PC-3 (cell line): ENCODE results near the gene TXNDC5. TPM values are rescaled to one million over a fixed set of nuclear protein-coding genes. Genes with fewer than 3 reads are reported as not detected.

Experiments
- ATAC-seq: fragments of 200-7000 bp; cut with Tn5 transposase; 2 replicates; pipeline ENCODE4 v1.9.1; 2020; ENCODE audit warnings: mild to moderate bottlenecking, moderate library complexity
- BruUV-seq: library from RNA; stranded (reverse); fragments of 400-500 nt; replicated peaks from 2 replicates; lab custom pipeline; 2021; lab: Mats Ljungman, UMichigan
- CTCF ChIA-PET: fragments of 300-600 bp; sonication (Branson Sonifier 250); formaldehyde crosslinking; loops from one replicate; lab custom pipeline; 2022; ENCODE audit warnings: antibody characterized with exemption; lab: Charles Lee
- POLR2A ChIA-PET: fragments of 300-600 bp; sonication (Branson Sonifier 250); formaldehyde crosslinking; loops from one replicate; lab custom pipeline; 2022; ENCODE audit warnings: antibody characterized with exemption; ENCODE audit not compliant: unreplicated experiment; lab: Charles Lee
- DNase-seq: peaks from one replicate; pipeline ENCODE4 v3.0.0-alpha.2; 2015
- H2AFZ ChIP-seq: fragments of 300-600 bp; sonication (generic); 2 replicates; pipeline ENCODE4 v1.6.0; 2016; ENCODE audit warnings: antibody characterized with exemption, low read length
- H3F3A ChIP-seq: fragments of 300-600 bp; sonication (generic); one replicate; pipeline ENCODE4 v1.6.0; 2017; ENCODE audit warnings: antibody characterized with exemption, low read length, control low read depth, mild to moderate bottlenecking; ENCODE audit not compliant: unreplicated experiment
- H3K27ac ChIP-seq: fragments of 300-600 bp; sonication (generic); 2 replicates; pipeline ENCODE4 v1.5.1; 2016; ENCODE audit warnings: mild to moderate bottlenecking, low read length
- H3K27me3 ChIP-seq: fragments of 300-600 bp; sonication (generic); 2 replicates; pipeline ENCODE4 v1.6.1; 2016; ENCODE audit warnings: low read length, mixed read lengths
- H3K36me3 ChIP-seq: fragments of 300-600 bp; sonication (generic); 2 replicates; pipeline ENCODE4 v1.6.1; 2016; ENCODE audit warnings: low read depth, mixed run types, low read length, mixed read lengths
- H3K4me1 ChIP-seq: fragments of 300-600 bp; sonication (generic); 2 replicates; pipeline ENCODE4 v1.5.1; 2016; ENCODE audit warnings: low read length; ENCODE audit not compliant: insufficient read depth
- H3K4me2 ChIP-seq: fragments of 300-600 bp; sonication (generic); 2 replicates; pipeline ENCODE4 v1.6.0; 2016; ENCODE audit warnings: low read length
- H3K4me3 ChIP-seq: fragments of 300-600 bp; sonication (generic); 2 replicates; pipeline ENCODE4 v1.5.1; 2016; ENCODE audit warnings: mild to moderate bottlenecking, low read length, mixed read lengths
- H3K79me2 ChIP-seq: fragments of 300-600 bp; sonication (generic); 2 replicates; pipeline ENCODE4 v1.6.1; 2017; ENCODE audit warnings: low read length, mixed read lengths
- H3K9ac ChIP-seq: fragments of 300-600 bp; sonication (generic); 2 replicates; pipeline ENCODE4 v1.6.0; 2016; ENCODE audit warnings: mild to moderate bottlenecking, low read length
- H3K9me2 ChIP-seq: fragments of 300-600 bp; sonication (generic); replicated peaks from 2 replicates; pipeline ENCODE4 v1.6.1; 2016; ENCODE audit warnings: mixed run types, low read length, mixed read lengths
- H3K9me3 ChIP-seq: fragments of 300-600 bp; sonication (generic); 2 replicates; pipeline ENCODE4 v1.6.1; 2016; ENCODE audit warnings: low read length, mixed read lengths
- H4K20me1 ChIP-seq: fragments of 300-600 bp; sonication (generic); 2 replicates; pipeline ENCODE4 v1.6.1; 2016; ENCODE audit warnings: low read length, mixed read lengths
- CTCF ChIP-seq: fragments of 300-600 bp; sonication (generic); conservative IDR thresholded peaks from 2 replicates; pipeline ENCODE4 v1.5.1; 2017; ENCODE audit warnings: antibody characterized with exemption, low read depth, mild to moderate bottlenecking, low read length
- EZH2 ChIP-seq: fragments of 300-600 bp; sonication (generic); IDR thresholded peaks from one replicate; pipeline ENCODE4 v1.6.1; 2017; ENCODE audit warnings: antibody characterized with exemption, mild to moderate bottlenecking, low read length; ENCODE audit not compliant: unreplicated experiment
- EZH2phosphoT487 ChIP-seq: fragments of 300-600 bp; sonication (generic); IDR thresholded peaks from 2 replicates; pipeline ENCODE4 v1.6.1; 2018; ENCODE audit warnings: mild to moderate bottlenecking, antibody characterized with exemption, low read length, borderline replicate concordance
- intact Hi-C: fragments of 100-400 bp; cut with micrococcal nuclease; formaldehyde crosslinking; loops from 2 replicates; pipeline ENCODE4 v1.9.0; 2023
- total RNA-seq: library from RNA; depleted of rRNA; stranded (reverse); fragments of >200 nt; gene quantifications from 2 replicates; pipeline ENCODE4 v1.2.3, GENCODE V29; 2014

The TXNDC5 gene
- total RNA-seq, 1 experiment from 2014 or later, result 221 TPM

DNA sequence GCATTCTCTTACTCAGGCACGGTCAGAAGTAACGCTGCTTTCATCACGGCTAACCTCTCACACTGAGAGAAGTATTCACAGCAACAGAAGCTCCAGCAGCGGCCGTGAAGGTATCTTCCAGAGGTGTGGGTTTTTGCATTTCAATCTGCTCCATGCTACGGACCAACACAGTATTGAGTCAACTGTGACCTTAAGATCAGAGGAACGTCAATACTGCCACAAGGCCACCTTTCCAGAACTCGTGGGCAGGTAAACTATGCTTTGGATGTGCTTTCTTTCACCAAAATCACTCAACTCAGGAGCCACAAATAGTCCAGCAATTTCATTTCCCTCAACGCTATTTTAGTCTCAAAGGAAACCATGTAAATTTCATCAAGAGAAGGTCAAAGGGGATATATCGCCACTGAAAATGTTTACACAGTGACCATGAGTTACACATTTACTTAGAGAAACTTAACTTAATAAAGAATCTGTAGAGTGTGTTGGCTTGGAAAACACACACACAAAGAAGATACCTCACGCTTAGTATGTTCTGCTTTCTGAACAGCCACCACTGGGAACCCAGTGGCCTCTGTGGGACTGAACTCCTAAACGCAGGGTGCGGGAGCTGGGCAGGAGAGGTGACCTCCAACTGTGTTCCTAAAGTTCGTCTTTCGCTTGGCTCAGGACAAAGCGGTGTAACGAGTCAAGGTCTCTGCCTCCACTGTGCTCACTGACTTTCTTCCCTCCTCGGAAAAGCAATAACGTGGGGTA lies 27.9 kb downstream of the TXNDC5 start:
- no peaks in the 10 kb centered on the region for H3K79me2 ChIP-seq
- no peak overlapping the region for H3K4me3 ChIP-seq
- H3K9me3 ChIP-seq, result no peaks in the 10 kb centered on the region
- TF ChIP-seq EZH2phosphoT487 (no peak), CTCF (no peak), EZH2 (no peak)
- no peaks in the 10 kb centered on the region for H3K27me3 ChIP-seq
- CTCF ChIA-PET, result no interaction called here
- DNase-seq, result no peak
- H3F3A ChIP-seq, result no peaks in the 10 kb centered on the region
- H3K9ac ChIP-seq, result no peak overlapping the region
- intact Hi-C loops, result no loop called here
- no peaks in the 10 kb centered on the region for H4K20me1 ChIP-seq
- H3K4me2 ChIP-seq, result no peak overlapping the region
- POLR2A ChIA-PET, result no interaction called here
- no peaks in the 10 kb centered on the region for H3K9me2 ChIP-seq
- TSS peak; percentile 36 for BruUV-seq
- peaks cover 60% of the 10 kb centered on the region for H3K36me3 ChIP-seq
- no peak overlapping the region for H3K27ac ChIP-seq
- H2AFZ ChIP-seq, result no peak overlapping the region
- H3K4me1 ChIP-seq, result no peaks in the 10 kb centered on the region
- no peak for ATAC-seq

- H3F3A ChIP-seq, result no peaks in the 10 kb centered on the region
- ChIA-PET POLR2A (no interaction called here), CTCF (no interaction called here)
- H3K9me2 ChIP-seq, result no peaks in the 10 kb centered on the region
- H3K36me3 ChIP-seq, result peaks cover 54% of the 10 kb centered on the region
- intact Hi-C loops, result no loop called here
- ATAC-seq (no peak), DNase-seq (no peak)
- H3K9ac ChIP-seq, result no peak overlapping the region
- H3K4me1 ChIP-seq, result no peaks in the 10 kb centered on the region
- BruUV-seq, result no TSS peak
- no peaks in the 10 kb centered on the region for H3K79me2 ChIP-seq
- no peak overlapping the region for H3K27ac ChIP-seq
- TF ChIP-seq EZH2 (no peak), CTCF (no peak), EZH2phosphoT487 (no peak)
- H3K4me3 ChIP-seq, result no peak overlapping the region
- no peaks in the 10 kb centered on the region for H3K27me3 ChIP-seq
- H4K20me1 ChIP-seq, result no peaks in the 10 kb centered on the region
- no peak overlapping the region for H3K4me2 ChIP-seq
- H3K9me3 ChIP-seq, result no peaks in the 10 kb centered on the region
- no peak overlapping the region for H2AFZ ChIP-seq
Measured at GRCh38 chr6:7881765-7882500, 28.7 kb downstream of the TXNDC5 start.

- no peak overlapping the region for H3K4me2 ChIP-seq
- H3F3A ChIP-seq, result no peaks in the 10 kb centered on the region
- peaks cover 41% of the 10 kb centered on the region for H3K36me3 ChIP-seq
- H3K9me3 ChIP-seq, result no peaks in the 10 kb centered on the region
- intact Hi-C loops, result no loop called here
- no peaks in the 10 kb centered on the region for H3K79me2 ChIP-seq
- no peaks in the 10 kb centered on the region for H3K4me1 ChIP-seq
- no peak overlapping the region for H2AFZ ChIP-seq
- H3K27ac ChIP-seq, result no peak overlapping the region
- H3K27me3 ChIP-seq, result no peaks in the 10 kb centered on the region
- no peak overlapping the region for H3K9ac ChIP-seq
- DNase-seq, result no peak
- ChIA-PET POLR2A (no interaction called here), CTCF (no interaction called here)
- no TSS peak for BruUV-seq
- TF ChIP-seq CTCF (no peak), EZH2phosphoT487 (no peak), EZH2 (no peak)
- no peaks in the 10 kb centered on the region for H4K20me1 ChIP-seq
- ATAC-seq, result no peak
- H3K9me2 ChIP-seq, result no peaks in the 10 kb centered on the region
- H3K4me3 ChIP-seq, result no peak overlapping the region
Measured at GRCh38 chr6:7880718-7881107, 29.9 kb downstream of the TXNDC5 start.
